Mesendoderm (in vitro differentiated cells): ENCODE measurements around the gene SNHG17.
"Not testable (repeated sequence)": the region's sequence is repeated elsewhere in the genome, so short reads cannot be mapped to it uniquely, and the experiment has no call there.

Experiments used
- DNase-seq: peaks from one replicate; pipeline ENCODE4 v3.0.0; 2013
- H2AK5ac ChIP-seq: 2 replicates; pipeline ENCODE4 v1.6.1; 2013; ENCODE audit warnings: low read length, inconsistent platforms
- H2BK120ac ChIP-seq: 2 replicates; pipeline ENCODE4 v1.6.1; 2013; ENCODE audit warnings: low read depth, mild to moderate bottlenecking, low read length, moderate library complexity, mixed read lengths
- H2BK15ac ChIP-seq: replicated peaks from 2 replicates; pipeline ENCODE4 v1.6.1; 2013; ENCODE audit warnings: low read depth, mild to moderate bottlenecking, moderate library complexity
- H2BK5ac ChIP-seq: 2 replicates; pipeline ENCODE4 v1.6.1; 2013; ENCODE audit warnings: low read length, inconsistent platforms
- H3K18ac ChIP-seq: 2 replicates; pipeline ENCODE4 v1.6.1; 2013; ENCODE audit warnings: mild to moderate bottlenecking, low read length, mixed read lengths
- H3K23ac ChIP-seq: one replicate; pipeline ENCODE4 v1.6.1; 2013; ENCODE audit warnings: low read length
- H3K27ac ChIP-seq: 2 replicates; pipeline ENCODE4 v1.5.1; 2013; ENCODE audit warnings: low read depth, mild to moderate bottlenecking, inconsistent platforms, low read length, moderate library complexity
- H3K27me3 ChIP-seq: 2 replicates; pipeline ENCODE4 v1.6.1; 2013; ENCODE audit warnings: low read length, control low read depth, mild to moderate bottlenecking, inconsistent platforms; ENCODE audit not compliant: insufficient read depth, poor library complexity
- H3K36me3 ChIP-seq: 2 replicates; pipeline ENCODE4 v1.6.1; 2013; ENCODE audit warnings: low read length, inconsistent platforms; ENCODE audit not compliant: control insufficient read depth, insufficient read depth
- H3K4ac ChIP-seq: one replicate; pipeline ENCODE4 v1.6.1; 2013; ENCODE audit warnings: low read depth, mild to moderate bottlenecking, low read length, moderate library complexity
- H3K4me1 ChIP-seq: 2 replicates; pipeline ENCODE4 v1.6.1; 2013; ENCODE audit warnings: low read depth, low read length, inconsistent platforms; ENCODE audit not compliant: control insufficient read depth
- H3K4me2 ChIP-seq: 2 replicates; pipeline ENCODE4 v1.6.1; 2013; ENCODE audit warnings: low read length
- H3K4me3 ChIP-seq: 2 replicates; pipeline ENCODE4 v1.5.1; 2013; ENCODE audit warnings: mild to moderate bottlenecking, low read length
- H3K56ac ChIP-seq: one replicate; pipeline ENCODE4 v1.6.1; 2013; ENCODE audit warnings: low read length
- H3K79me1 ChIP-seq: 2 replicates; pipeline ENCODE4 v1.6.1; 2013; ENCODE audit warnings: low read length, inconsistent platforms
- H3K79me2 ChIP-seq: 2 replicates; pipeline ENCODE4 v1.6.1; 2013; ENCODE audit warnings: mild to moderate bottlenecking, low read length; ENCODE audit not compliant: control insufficient read depth, insufficient read depth
- H3K9ac ChIP-seq: 2 replicates; pipeline ENCODE4 v1.6.1; 2013; ENCODE audit warnings: low read length, inconsistent platforms
- H4K5ac ChIP-seq: one replicate; pipeline ENCODE4 v1.6.1; 2013; ENCODE audit warnings: low read length
- H4K8ac ChIP-seq: one replicate; pipeline ENCODE4 v1.6.1; 2013; ENCODE audit warnings: low read depth, mild to moderate bottlenecking, control low read depth, low read length, moderate library complexity
- WGBS: extraction: QIAGEN DNeasy Blood & Tissue Kit; methylation state at CpG from one replicate; pipeline ENCODE4 v1.1.7; 2013; ENCODE audit warnings: low lambda C conversion rate, missing lambda C conversion rate; ENCODE audit not compliant: insufficient coverage; ENCODE audit errors: extremely low coverage; 5-methylcytosine and 5-hydroxymethylcytosine counted together

SNHG17 gene

GRCh38 chr20:38460631-38461030, 25.5 kb upstream of the SNHG17 start:
- WGBS: no CpG with 5 or more reads among the region's 2 CpGs
- not testable (repeated sequence) for H3K9ac ChIP-seq, H3K23ac ChIP-seq, H2BK5ac ChIP-seq, H4K5ac ChIP-seq, H3K56ac ChIP-seq, H2BK15ac ChIP-seq, H2AK5ac ChIP-seq, H3K4me1 ChIP-seq, DNase-seq, H3K4me2 ChIP-seq, H3K18ac ChIP-seq, H3K27ac ChIP-seq, H3K36me3 ChIP-seq, H3K4me3 ChIP-seq, H3K4ac ChIP-seq, H2BK120ac ChIP-seq, H3K27me3 ChIP-seq, H4K8ac ChIP-seq, H3K79me2 ChIP-seq, H3K79me1 ChIP-seq

- no CpG with 5 or more reads among the region's 5 CpGs for WGBS
- no peaks in the 10 kb centered on the region for H3K79me2 ChIP-seq
- no peak overlapping the region for H3K27ac ChIP-seq
- H2BK5ac ChIP-seq: no peak overlapping the region
- no peak overlapping the region for H3K18ac ChIP-seq
- H2BK15ac ChIP-seq: no peak overlapping the region
- no peak overlapping the region for H3K23ac ChIP-seq
- H3K4me2 ChIP-seq: no peak overlapping the region
- no peaks in the 10 kb centered on the region for H3K4me1 ChIP-seq
- H4K5ac ChIP-seq: no peak overlapping the region
- no peak overlapping the region for H2BK120ac ChIP-seq
- H3K4ac ChIP-seq: no peak overlapping the region
- no peak overlapping the region for H3K56ac ChIP-seq
- DNase-seq: no peak
- H3K4me3 ChIP-seq: no peak overlapping the region
- H3K79me1 ChIP-seq: no peaks in the 10 kb centered on the region
- H3K9ac ChIP-seq: no peak overlapping the region
- H2AK5ac ChIP-seq: no peak overlapping the region
- no peak overlapping the region for H4K8ac ChIP-seq
- no peaks in the 10 kb centered on the region for H3K27me3 ChIP-seq
- no peaks in the 10 kb centered on the region for H3K36me3 ChIP-seq
Observed at GRCh38 chr20:38460040-38460623, 25.0 kb upstream of the SNHG17 start.

- no peak overlapping the region for H3K27ac ChIP-seq
- WGBS: no CpG with 5 or more reads among the region's 5 CpGs
- H2BK15ac ChIP-seq: no peak overlapping the region
Observed at GRCh38 chr20:38458314-38458713, 23.2 kb upstream of the SNHG17 start.

DNA sequence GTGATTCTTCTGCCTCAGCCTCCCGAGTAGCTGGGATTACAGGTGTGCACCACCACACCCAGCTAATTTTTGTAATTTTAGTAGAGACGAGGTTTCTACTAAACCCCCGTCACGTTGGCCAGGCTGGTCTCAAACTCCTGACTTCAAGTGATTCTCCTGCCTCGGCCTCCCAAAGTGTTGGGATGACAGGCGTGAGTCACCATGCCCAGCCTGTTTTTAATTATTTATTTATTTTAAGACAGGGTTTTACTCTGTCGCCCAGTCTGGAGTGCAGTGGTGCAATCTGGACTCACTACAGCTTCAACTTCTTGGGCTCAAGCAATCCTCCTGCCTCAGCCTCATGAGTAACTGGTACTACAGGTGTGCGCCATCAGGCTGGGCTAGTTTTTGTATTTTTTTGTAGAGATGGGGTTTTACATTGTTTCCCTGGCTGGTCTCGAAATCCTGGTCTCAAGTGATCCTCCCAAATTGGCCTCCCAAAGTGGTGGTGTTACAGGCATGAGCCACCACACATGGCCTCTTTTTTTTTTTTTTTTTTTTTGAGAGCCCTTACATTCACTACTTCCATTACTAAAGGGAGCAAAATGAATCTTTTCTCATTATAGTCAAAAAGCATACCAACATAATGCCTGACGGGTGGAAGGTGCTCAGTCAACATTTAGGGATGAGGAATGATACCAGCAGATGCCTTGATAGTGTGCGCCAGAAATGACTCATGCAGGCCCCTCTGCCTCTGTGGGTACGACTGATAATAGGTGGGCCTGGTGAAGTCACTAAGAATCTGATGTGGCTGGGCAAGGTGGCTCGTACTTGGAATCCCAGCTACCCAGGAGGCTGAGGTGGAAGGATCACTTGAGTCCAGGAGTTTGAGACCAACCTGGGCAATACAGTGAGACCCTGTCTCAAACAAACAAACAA, 19.7 kb upstream of the SNHG17 start:
- no peak overlapping the region for H2AK5ac ChIP-seq
- no peak overlapping the region for H3K23ac ChIP-seq
- H4K8ac ChIP-seq: no peak overlapping the region
- H3K36me3 ChIP-seq: peaks cover 3% of the 10 kb centered on the region
- H4K5ac ChIP-seq: no peak overlapping the region
- no peak overlapping the region for H2BK5ac ChIP-seq
- H3K4me2 ChIP-seq: no peak overlapping the region
- no peak overlapping the region for H3K4ac ChIP-seq
- no peaks in the 10 kb centered on the region for H3K79me2 ChIP-seq
- H2BK120ac ChIP-seq: no peak overlapping the region
- no peaks in the 10 kb centered on the region for H3K4me1 ChIP-seq
- H3K27me3 ChIP-seq: no peaks in the 10 kb centered on the region
- no peaks in the 10 kb centered on the region for H3K79me1 ChIP-seq
- no peak overlapping the region for H2BK15ac ChIP-seq
- no peak overlapping the region for H3K27ac ChIP-seq
- H3K18ac ChIP-seq: no peak overlapping the region
- no peak overlapping the region for H3K4me3 ChIP-seq
- no peak overlapping the region for H3K56ac ChIP-seq
- no CpG with 5 or more reads among the region's 13 CpGs for WGBS
- no peak overlapping the region for H3K9ac ChIP-seq
- no peak for DNase-seq

More at GRCh38 chr20:38458314-38458713, 23.2 kb upstream of the SNHG17 start:
- DNase-seq: no peak
- H3K4me2 ChIP-seq: no peak overlapping the region
- no peak overlapping the region for H2AK5ac ChIP-seq
- H3K23ac ChIP-seq: no peak overlapping the region
- H4K8ac ChIP-seq: no peak overlapping the region
- no peak overlapping the region for H3K4me3 ChIP-seq
- no peak overlapping the region for H2BK5ac ChIP-seq
- H3K4ac ChIP-seq: no peak overlapping the region
- H2BK120ac ChIP-seq: no peak overlapping the region
- no peak overlapping the region for H3K9ac ChIP-seq
- H3K56ac ChIP-seq: no peak overlapping the region
- H3K79me1 ChIP-seq: no peaks in the 10 kb centered on the region
- no peaks in the 10 kb centered on the region for H3K4me1 ChIP-seq
- no peak overlapping the region for H4K5ac ChIP-seq
- H3K27me3 ChIP-seq: no peaks in the 10 kb centered on the region
- no peaks in the 10 kb centered on the region for H3K36me3 ChIP-seq
- H3K18ac ChIP-seq: no peak overlapping the region
- H3K79me2 ChIP-seq: no peaks in the 10 kb centered on the region

DNA sequence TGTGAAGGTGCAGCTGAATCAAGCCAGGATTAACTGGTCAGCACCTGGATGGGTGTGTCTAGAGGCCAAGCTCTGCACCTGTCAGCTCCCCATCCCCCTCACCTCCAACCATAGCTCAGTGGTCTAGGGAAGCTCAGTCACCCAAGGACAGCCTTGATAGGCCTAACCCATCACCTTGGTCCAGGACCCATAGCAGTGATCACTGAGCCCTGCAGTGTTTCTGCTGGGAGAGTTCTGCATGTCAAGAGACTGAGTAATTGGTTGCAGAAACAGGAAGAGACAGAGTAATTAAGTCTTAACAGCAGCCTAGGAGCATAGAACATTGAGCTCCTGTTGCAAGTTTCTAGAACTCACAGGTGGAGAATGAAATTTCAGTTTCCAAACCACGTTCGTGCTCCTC, 18.8 kb upstream of the SNHG17 start:
- no peaks in the 10 kb centered on the region for H3K27me3 ChIP-seq
- H2BK15ac ChIP-seq: no peak overlapping the region
- no peaks in the 10 kb centered on the region for H3K79me1 ChIP-seq
- no peak overlapping the region for H3K18ac ChIP-seq
- H3K23ac ChIP-seq: no peak overlapping the region
- H3K4me2 ChIP-seq: no peak overlapping the region
- no peak overlapping the region for H3K9ac ChIP-seq
- no peak overlapping the region for H2BK5ac ChIP-seq
- WGBS: no CpG with 5 or more reads among the region's 2 CpGs
- H3K4ac ChIP-seq: no peak overlapping the region
- peaks cover 3% of the 10 kb centered on the region for H3K36me3 ChIP-seq
- no peak overlapping the region for H3K56ac ChIP-seq
- no peak overlapping the region for H4K5ac ChIP-seq
- H3K79me2 ChIP-seq: no peaks in the 10 kb centered on the region
- H2AK5ac ChIP-seq: no peak overlapping the region
- H3K27ac ChIP-seq: no peak overlapping the region
- no peak for DNase-seq
- no peak overlapping the region for H2BK120ac ChIP-seq
- no peaks in the 10 kb centered on the region for H3K4me1 ChIP-seq
- H4K8ac ChIP-seq: no peak overlapping the region
- no peak overlapping the region for H3K4me3 ChIP-seq
